Ishikawa (cell line): ENCODE measurements around the gene MAP3K21.

Experiments used
- CEBPB ChIP-seq: IDR thresholded peaks from 2 replicates; pipeline ENCODE4 v1.6.1; 2012
- CREB1 ChIP-seq: IDR thresholded peaks from 2 replicates; pipeline ENCODE4 v1.6.1; 2012; ENCODE audit warnings: low read depth
- EGR1 ChIP-seq: IDR thresholded peaks from 2 replicates; pipeline ENCODE4 v1.6.1; 2012
- FOXM1 ChIP-seq: IDR thresholded peaks from 2 replicates; pipeline ENCODE4 v1.6.1; 2012; ENCODE audit warnings: low read depth, borderline replicate concordance
- NFIC ChIP-seq: IDR thresholded peaks from 2 replicates; pipeline ENCODE4 v1.6.1; 2012
- RAD21 ChIP-seq: IDR thresholded peaks from 2 replicates; pipeline ENCODE4 v1.6.1; 2012; ENCODE audit warnings: low read depth
- REST ChIP-seq: IDR thresholded peaks from 2 replicates; pipeline ENCODE4 v1.6.1; 2012; ENCODE audit warnings: low read depth, mild to moderate bottlenecking
- TAF1 ChIP-seq: IDR thresholded peaks from 2 replicates; pipeline ENCODE4 v1.6.1; 2012; ENCODE audit warnings: low read depth, mild to moderate bottlenecking
- TCF12 ChIP-seq: IDR thresholded peaks from 2 replicates; pipeline ENCODE4 v1.6.1; 2012; ENCODE audit warnings: low read depth
- USF1 ChIP-seq: IDR thresholded peaks from 2 replicates; pipeline ENCODE4 v1.6.1; 2012

GRCh38 chr1:233349137-233349536, 21.6 kb downstream of the MAP3K21 start:
- TF ChIP-seq EGR1 (no peak), CEBPB (no peak), RAD21 (no peak), CREB1 (no peak), TAF1 (no peak), REST (no peak), TCF12 (no peak), USF1 (no peak), FOXM1 (no peak), NFIC (no peak)
